Measurements from ENCODE around the gene IL25.

The IL25 gene

DNA sequence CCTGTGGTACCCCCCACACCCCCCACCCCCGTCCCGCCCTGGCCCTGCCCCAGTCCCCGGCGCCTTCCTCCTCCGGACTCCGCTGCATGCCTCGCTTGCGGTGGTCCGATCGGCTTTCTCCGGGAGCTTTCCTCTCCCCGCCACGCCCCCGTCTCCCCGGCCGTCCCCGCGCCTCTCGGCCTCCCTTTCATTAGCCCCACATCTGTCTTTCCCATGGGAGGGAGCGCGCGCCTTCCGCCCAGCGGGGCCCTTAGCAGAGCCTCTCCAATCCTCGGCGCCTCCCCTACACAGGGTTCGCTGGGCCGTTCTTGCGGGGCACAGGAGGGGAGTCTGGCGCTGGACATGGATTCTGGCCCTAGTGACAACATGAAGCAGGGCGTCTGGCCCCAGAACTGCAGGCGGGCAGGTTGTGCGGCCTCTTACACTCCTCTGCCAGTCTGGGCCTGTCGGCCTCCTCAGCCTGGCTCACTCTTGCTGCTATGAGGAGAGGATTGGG lies 6.1 kb upstream of the IL25 start:
- no peak overlapping the region for H3K27ac ChIP-seq
- no peak for TF ChIP-seq CTCF (conservative IDR thresholded peaks at IDR 0.05)
- TF ChIP-seq ZFX (IDR thresholded peaks at IDR 0.05): no peak

GRCh38 chr14:23370221-23370620 lies 2.4 kb upstream of the IL25 start:
- H3K27ac ChIP-seq: no peak overlapping the region
- TF ChIP-seq ZFX (IDR thresholded peaks at IDR 0.05): no peak
- no peak for TF ChIP-seq CTCF (conservative IDR thresholded peaks at IDR 0.05)

- no peak overlapping the region for H3K27ac ChIP-seq
- TF ChIP-seq CTCF (conservative IDR thresholded peaks at IDR 0.05): no peak
- no peak for TF ChIP-seq ZFX (IDR thresholded peaks at IDR 0.05)
These were observed 744 bp upstream of the IL25 start for GRCh38 chr14:23371865-23372264.

- no peak overlapping the region for H3K27ac ChIP-seq
- TF ChIP-seq ZFX (IDR thresholded peaks at IDR 0.05): no peak
- no peak for TF ChIP-seq CTCF (conservative IDR thresholded peaks at IDR 0.05)
These were observed 432 bp downstream of the IL25 start for GRCh38 chr14:23373041-23373440.

GRCh38 chr14:23375527-23376251 lies 3.1 kb downstream of the IL25 start:
- no peak overlapping the region for H3K27ac ChIP-seq
- TF ChIP-seq ZFX (IDR thresholded peaks at IDR 0.05) (no peak), CTCF (conservative IDR thresholded peaks at IDR 0.05) (no peak)

DNA sequence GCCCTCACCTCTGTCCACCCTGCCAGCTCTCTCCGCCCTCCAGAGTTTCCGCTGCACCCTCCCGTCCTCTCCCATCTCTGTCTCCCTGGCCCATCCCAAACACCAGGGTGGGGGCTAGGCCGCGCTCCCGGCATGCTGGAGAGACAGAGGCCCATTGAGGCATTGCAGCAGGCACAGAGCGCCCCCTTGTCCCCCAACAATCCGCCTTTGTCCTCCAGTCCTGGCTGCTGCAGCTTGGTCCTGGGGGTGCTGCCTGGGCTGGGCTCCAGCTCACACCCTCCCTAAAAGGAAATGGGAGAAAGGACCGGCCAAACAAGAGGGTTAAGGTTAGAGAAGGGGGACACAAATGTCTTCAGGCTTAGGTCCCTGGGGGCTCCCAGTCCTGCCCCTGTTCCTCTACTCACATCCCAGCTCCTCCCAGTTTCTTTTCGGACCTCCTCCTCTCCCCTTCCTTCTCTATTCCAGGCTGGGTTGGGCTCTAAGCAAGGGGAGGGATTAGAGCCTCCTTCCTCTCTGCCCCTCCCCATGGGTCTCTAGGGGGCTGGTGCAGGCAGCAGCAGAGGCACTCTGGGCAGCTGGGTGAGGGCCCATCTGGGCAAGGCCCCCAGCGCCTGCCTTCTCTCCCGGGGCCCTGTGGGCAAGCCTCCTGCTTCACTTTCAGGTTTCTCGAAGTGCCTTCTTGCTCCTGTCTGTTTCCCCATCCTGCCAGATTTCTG lies 4.0 kb downstream of the IL25 start, which contains the start of gene CMTM5:
CMTM5 (plus strand) TSS at position 565 of the 716 bp plus-strand sequence. CDS start 206 bp downstream, outside the sequence.
- TF ChIP-seq CTCF (conservative IDR thresholded peaks at IDR 0.05): no peak
- H3K27ac ChIP-seq: no peak within 1 kb of the TSS

GRCh38 chr14:23377198-23377550 lies 4.6 kb downstream of the IL25 start:
- TF ChIP-seq ZFX (IDR thresholded peaks at IDR 0.05) (no peak), CTCF (conservative IDR thresholded peaks at IDR 0.05) (no peak)
- no peak overlapping the region for H3K27ac ChIP-seq

Measured in C4-2B (cell line).